GM12878 (cell line): ENCODE data around the gene ALAD. TPM values are rescaled to one million over a fixed set of nuclear protein-coding genes. Genes with fewer than 3 reads are reported as not detected.

ENCODE experiments used
- ATF7 ChIP-seq: fragments of 450-650 bp; IDR thresholded peaks from 2 replicates; pipeline ENCODE4 v1.6.1; 2016; ENCODE audit warnings: low read depth, mild to moderate bottlenecking
- BHLHE40 ChIP-seq, 2 experiments: fragments of 450-650 bp in 1 of 2; IDR thresholded peaks; 2 replicates each; pipeline ENCODE4 v1.6.1; 2011 to 2017; ENCODE audit warnings: low read depth in 2 of 2, borderline replicate concordance in 1 of 2, improper control_type of control experiment in 1 of 2, low read length in 1 of 2, mild to moderate bottlenecking in 1 of 2
- BRCA1 ChIP-seq: IDR thresholded peaks from 2 replicates; pipeline ENCODE4 v1.6.1; 2011; ENCODE audit warnings: low read depth, low read length, improper control_type of control experiment
- KDM1A ChIP-seq: fragments of 200-600 bp; sonication (generic); IDR thresholded peaks from 2 replicates; pipeline ENCODE4 v1.6.1; 2016; ENCODE audit warnings: borderline replicate concordance
- LARP7 ChIP-seq: fragments of 450-650 bp; IDR thresholded peaks from 2 replicates; pipeline ENCODE4 v1.6.1; 2017; ENCODE audit warnings: mild to moderate bottlenecking
- NBN ChIP-seq: fragments of 450-650 bp; IDR thresholded peaks from 2 replicates; pipeline ENCODE4 v1.6.1; 2016
- POLR2AphosphoS2 ChIP-seq: IDR thresholded peaks from 2 replicates; pipeline ENCODE4 v1.6.1; 2011; ENCODE audit warnings: low read depth, mild to moderate bottlenecking, low read length, improper control_type of control experiment, moderate library complexity
- RUNX3 ChIP-seq: IDR thresholded peaks from 2 replicates; pipeline ENCODE4 v1.6.1; 2012; ENCODE audit warnings: low read length, inconsistent platforms
- SIN3A ChIP-seq: IDR thresholded peaks from 2 replicates; pipeline ENCODE4 v1.6.1; 2012; ENCODE audit warnings: low read depth, low read length, improper control_type of control experiment
- SP1 ChIP-seq: IDR thresholded peaks from one replicate; pipeline ENCODE4 v1.6.1; 2011; ENCODE audit warnings: low read depth, low read length
- SREBF1 ChIP-seq: IDR thresholded peaks from 2 replicates; pipeline ENCODE4 v1.6.1; 2012; ENCODE audit warnings: mild to moderate bottlenecking, low read length
- SREBF2 ChIP-seq: IDR thresholded peaks from 2 replicates; pipeline ENCODE4 v1.6.1; 2012; ENCODE audit warnings: mild to moderate bottlenecking, low read length
- SUZ12 ChIP-seq: fragments of 200-600 bp; sonication (generic); IDR thresholded peaks from one replicate; pipeline ENCODE4 v1.6.1; 2018; ENCODE audit warnings: antibody characterized with exemption, mild to moderate bottlenecking; ENCODE audit not compliant: unreplicated experiment
- ZSCAN29 ChIP-seq: fragments of 450-650 bp; IDR thresholded peaks from 2 replicates; pipeline ENCODE4 v1.6.1; 2017; ENCODE audit warnings: mild to moderate bottlenecking, moderate library complexity
- polyA plus RNA-seq, 11 experiments: library from polyadenylated mRNA; depleted of rRNA in 4 of 11; unstranded in 6 of 11; stranded (reverse) in 5 of 11; fragments of >200 nt; fragmentation: Nextera tagmentation in 4 of 11; fragmentation: Illumina TruSeq in 1 of 11; extraction: Ambion mirVana in 4 of 11; extraction: Trizol in 1 of 11; gene quantifications; 1 replicate in 1 of 11; 2 replicates in 10 of 11; pipeline versions ENCODE4 v1.2.1 to v1.2.3, GENCODE V29; 2011 to 2016; ENCODE audit warnings: inconsistent platforms in 2 of 11, missing spikeins in 2 of 11, low read depth in 1 of 11
- total RNA-seq, 4 experiments: library from RNA; depleted of rRNA in 3 of 4; stranded (reverse); fragments of >200 nt in 3 of 4; fragmentation: Illumina TruSeq in 1 of 4; extraction: Trizol in 1 of 4; gene quantifications; 2 replicates each; pipeline versions ENCODE4 v1.2.1 to v1.2.3, GENCODE V29; 2013 to 2021
- TF ChIP-seq, protein P1 (sequence below): fragments of 450-650 bp; formaldehyde crosslinking; IDR thresholded peaks from 2 replicates; pipeline ENCODE4 v1.4.0; 2020; ENCODE audit warnings: mild to moderate bottlenecking, moderate library complexity
- TF ChIP-seq, protein P2 (sequence below): IDR thresholded peaks from 2 replicates; pipeline ENCODE4 v1.6.1; 2011; ENCODE audit warnings: low read depth, low read length, improper control_type of control experiment, borderline replicate concordance
- TF ChIP-seq, protein P3 (sequence below): fragments of 450-650 bp; IDR thresholded peaks from 2 replicates; pipeline ENCODE4 v1.6.1; 2017; ENCODE audit warnings: mild to moderate bottlenecking, moderate library complexity
- TF ChIP-seq, protein P4 (sequence below): IDR thresholded peaks from 2 replicates; pipeline ENCODE4 v1.6.1; 2012; ENCODE audit warnings: low read depth, low read length, improper control_type of control experiment
- TF ChIP-seq, protein P5 (sequence below): IDR thresholded peaks from 2 replicates; pipeline ENCODE4 v1.6.1; 2012; ENCODE audit warnings: low read length, inconsistent platforms

ALAD gene
- total and polyA plus RNA-seq, 10 of the 15 experiments (the other 5 are each of a cell fraction or from before 2014, with no cell fraction given): 2.4 to 21.6 (median 12.9) TPM

DNA sequence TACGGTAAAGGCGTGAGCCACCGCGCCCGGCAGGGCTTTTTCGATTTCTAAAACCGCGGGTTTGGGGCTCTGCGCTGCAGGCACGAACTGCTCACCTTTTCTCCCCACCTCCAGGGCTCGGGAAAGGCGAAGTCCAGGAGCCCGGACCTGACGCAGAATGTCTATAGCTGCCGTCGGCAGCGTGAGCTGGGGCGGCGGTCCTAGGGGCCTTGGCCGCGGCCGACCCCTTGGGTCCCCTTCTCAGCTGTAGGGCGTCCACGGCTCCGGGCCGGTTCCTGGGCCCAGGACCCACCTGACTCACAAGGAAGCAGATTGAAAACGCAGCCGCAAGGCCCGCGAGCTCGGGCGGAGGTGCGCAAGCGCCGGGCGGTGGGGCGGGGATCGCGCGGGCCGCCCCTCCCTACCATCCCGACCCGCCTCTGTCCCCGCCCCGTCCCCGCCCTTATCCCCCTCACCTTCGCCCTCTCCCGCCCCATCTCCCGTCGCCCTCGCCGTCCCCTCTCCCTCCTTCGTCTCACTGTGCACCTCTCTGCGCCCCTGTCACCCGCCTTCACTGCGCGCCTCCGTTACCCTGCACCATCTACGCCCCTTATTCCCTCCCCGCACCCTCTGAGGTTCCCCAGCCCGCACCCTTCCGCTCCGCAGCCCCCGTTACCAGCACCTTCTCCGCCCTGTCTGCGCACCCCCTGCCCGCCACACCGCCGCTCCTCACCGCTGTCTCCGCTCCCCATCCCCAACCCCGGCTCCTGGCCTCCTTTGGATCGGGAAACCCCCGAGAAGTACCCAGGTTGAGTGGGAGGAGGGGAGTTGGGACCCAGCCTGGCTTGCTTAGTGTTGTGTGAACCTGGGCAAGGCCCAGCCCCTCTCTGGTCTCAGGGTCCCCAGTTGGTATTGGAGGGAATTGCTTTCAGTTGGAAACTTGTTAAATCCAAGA lies 24.2 kb downstream of the ALAD start, which contains the start of gene HDHD3 (continued):
- TF ChIP-seq, protein P1, sequence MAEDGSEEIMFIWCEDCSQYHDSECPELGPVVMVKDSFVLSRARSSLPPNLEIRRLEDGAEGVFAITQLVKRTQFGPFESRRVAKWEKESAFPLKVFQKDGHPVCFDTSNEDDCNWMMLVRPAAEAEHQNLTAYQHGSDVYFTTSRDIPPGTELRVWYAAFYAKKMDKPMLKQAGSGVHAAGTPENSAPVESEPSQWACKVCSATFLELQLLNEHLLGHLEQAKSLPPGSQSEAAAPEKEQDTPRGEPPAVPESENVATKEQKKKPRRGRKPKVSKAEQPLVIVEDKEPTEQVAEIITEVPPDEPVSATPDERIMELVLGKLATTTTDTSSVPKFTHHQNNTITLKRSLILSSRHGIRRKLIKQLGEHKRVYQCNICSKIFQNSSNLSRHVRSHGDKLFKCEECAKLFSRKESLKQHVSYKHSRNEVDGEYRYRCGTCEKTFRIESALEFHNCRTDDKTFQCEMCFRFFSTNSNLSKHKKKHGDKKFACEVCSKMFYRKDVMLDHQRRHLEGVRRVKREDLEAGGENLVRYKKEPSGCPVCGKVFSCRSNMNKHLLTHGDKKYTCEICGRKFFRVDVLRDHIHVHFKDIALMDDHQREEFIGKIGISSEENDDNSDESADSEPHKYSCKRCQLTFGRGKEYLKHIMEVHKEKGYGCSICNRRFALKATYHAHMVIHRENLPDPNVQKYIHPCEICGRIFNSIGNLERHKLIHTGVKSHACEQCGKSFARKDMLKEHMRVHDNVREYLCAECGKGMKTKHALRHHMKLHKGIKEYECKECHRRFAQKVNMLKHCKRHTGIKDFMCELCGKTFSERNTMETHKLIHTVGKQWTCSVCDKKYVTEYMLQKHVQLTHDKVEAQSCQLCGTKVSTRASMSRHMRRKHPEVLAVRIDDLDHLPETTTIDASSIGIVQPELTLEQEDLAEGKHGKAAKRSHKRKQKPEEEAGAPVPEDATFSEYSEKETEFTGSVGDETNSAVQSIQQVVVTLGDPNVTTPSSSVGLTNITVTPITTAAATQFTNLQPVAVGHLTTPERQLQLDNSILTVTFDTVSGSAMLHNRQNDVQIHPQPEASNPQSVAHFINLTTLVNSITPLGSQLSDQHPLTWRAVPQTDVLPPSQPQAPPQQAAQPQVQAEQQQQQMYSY: no peak
- peak in 1 of 2 experiments; percentile 31; a peak in 1 of 4 replicates for TF ChIP-seq BHLHE40 (IDR thresholded peaks at IDR 0.05; ENCODE audit: borderline replicate concordance in 1 of 2, low read depth in 2 of 2, low read length in 1 of 2)
- TF ChIP-seq, protein P2, sequence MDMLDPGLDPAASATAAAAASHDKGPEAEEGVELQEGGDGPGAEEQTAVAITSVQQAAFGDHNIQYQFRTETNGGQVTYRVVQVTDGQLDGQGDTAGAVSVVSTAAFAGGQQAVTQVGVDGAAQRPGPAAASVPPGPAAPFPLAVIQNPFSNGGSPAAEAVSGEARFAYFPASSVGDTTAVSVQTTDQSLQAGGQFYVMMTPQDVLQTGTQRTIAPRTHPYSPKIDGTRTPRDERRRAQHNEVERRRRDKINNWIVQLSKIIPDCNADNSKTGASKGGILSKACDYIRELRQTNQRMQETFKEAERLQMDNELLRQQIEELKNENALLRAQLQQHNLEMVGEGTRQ: no peak
- TF ChIP-seq LARP7: no peak; the same call in 1 of the 2 replicates
- 0 out of 2 replicates have a peak, but pooled peaks have one; percentile 27 for TF ChIP-seq POLR2AphosphoS2
- TF ChIP-seq SREBF2: no peak
- 0 out of 2 replicates have a peak, but pooled peaks have one; percentile 28 for TF ChIP-seq RUNX3
- TF ChIP-seq NBN: peak; percentile 67; the same call in 1 of the 2 replicates
- TF ChIP-seq, protein P3, sequence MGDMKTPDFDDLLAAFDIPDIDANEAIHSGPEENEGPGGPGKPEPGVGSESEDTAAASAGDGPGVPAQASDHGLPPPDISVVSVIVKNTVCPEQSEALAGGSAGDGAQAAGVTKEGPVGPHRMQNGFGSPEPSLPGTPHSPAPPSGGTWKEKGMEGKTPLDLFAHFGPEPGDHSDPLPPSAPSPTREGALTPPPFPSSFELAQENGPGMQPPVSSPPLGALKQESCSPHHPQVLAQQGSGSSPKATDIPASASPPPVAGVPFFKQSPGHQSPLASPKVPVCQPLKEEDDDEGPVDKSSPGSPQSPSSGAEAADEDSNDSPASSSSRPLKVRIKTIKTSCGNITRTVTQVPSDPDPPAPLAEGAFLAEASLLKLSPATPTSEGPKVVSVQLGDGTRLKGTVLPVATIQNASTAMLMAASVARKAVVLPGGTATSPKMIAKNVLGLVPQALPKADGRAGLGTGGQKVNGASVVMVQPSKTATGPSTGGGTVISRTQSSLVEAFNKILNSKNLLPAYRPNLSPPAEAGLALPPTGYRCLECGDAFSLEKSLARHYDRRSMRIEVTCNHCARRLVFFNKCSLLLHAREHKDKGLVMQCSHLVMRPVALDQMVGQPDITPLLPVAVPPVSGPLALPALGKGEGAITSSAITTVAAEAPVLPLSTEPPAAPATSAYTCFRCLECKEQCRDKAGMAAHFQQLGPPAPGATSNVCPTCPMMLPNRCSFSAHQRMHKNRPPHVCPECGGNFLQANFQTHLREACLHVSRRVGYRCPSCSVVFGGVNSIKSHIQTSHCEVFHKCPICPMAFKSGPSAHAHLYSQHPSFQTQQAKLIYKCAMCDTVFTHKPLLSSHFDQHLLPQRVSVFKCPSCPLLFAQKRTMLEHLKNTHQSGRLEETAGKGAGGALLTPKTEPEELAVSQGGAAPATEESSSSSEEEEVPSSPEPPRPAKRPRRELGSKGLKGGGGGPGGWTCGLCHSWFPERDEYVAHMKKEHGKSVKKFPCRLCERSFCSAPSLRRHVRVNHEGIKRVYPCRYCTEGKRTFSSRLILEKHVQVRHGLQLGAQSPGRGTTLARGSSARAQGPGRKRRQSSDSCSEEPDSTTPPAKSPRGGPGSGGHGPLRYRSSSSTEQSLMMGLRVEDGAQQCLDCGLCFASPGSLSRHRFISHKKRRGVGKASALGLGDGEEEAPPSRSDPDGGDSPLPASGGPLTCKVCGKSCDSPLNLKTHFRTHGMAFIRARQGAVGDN: peak; percentile 54; the same call in 1 of the 2 replicates
- no peak for TF ChIP-seq SREBF1
- TF ChIP-seq BRCA1: no peak
- TF ChIP-seq, protein P4, sequence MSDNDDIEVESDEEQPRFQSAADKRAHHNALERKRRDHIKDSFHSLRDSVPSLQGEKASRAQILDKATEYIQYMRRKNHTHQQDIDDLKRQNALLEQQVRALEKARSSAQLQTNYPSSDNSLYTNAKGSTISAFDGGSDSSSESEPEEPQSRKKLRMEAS: no peak
- TF ChIP-seq, protein P5, sequence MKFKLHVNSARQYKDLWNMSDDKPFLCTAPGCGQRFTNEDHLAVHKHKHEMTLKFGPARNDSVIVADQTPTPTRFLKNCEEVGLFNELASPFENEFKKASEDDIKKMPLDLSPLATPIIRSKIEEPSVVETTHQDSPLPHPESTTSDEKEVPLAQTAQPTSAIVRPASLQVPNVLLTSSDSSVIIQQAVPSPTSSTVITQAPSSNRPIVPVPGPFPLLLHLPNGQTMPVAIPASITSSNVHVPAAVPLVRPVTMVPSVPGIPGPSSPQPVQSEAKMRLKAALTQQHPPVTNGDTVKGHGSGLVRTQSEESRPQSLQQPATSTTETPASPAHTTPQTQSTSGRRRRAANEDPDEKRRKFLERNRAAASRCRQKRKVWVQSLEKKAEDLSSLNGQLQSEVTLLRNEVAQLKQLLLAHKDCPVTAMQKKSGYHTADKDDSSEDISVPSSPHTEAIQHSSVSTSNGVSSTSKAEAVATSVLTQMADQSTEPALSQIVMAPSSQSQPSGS: no peak
- TF ChIP-seq KDM1A: no peak
- no peak for TF ChIP-seq ZSCAN29
- no peak for TF ChIP-seq ATF7
- TF ChIP-seq SP1: peak; percentile 14
- TF ChIP-seq SUZ12: no peak
- TF ChIP-seq SIN3A: no peak
